SK-N-MC (cell line): ENCODE results near the gene MCOLN2.

Experiments used
- EZH2 ChIP-seq: fragments of 200-600 bp; sonication (generic); IDR thresholded peaks from one replicate; pipeline ENCODE4 v1.6.1; 2017; ENCODE audit warnings: antibody characterized with exemption
- FOXP2 ChIP-seq: optimal IDR thresholded peaks from 2 replicates; pipeline ENCODE3; 2011; ENCODE audit warnings: mild to moderate bottlenecking, moderate library complexity; ENCODE audit not compliant: insufficient read depth; ENCODE audit errors: extremely low read length, control extremely low read depth
- POLR2AphosphoS5 ChIP-seq: IDR thresholded peaks from 2 replicates; pipeline ENCODE4 v1.6.1; 2012; ENCODE audit warnings: mild to moderate bottlenecking, low read depth, low read length, borderline replicate concordance

DNA sequence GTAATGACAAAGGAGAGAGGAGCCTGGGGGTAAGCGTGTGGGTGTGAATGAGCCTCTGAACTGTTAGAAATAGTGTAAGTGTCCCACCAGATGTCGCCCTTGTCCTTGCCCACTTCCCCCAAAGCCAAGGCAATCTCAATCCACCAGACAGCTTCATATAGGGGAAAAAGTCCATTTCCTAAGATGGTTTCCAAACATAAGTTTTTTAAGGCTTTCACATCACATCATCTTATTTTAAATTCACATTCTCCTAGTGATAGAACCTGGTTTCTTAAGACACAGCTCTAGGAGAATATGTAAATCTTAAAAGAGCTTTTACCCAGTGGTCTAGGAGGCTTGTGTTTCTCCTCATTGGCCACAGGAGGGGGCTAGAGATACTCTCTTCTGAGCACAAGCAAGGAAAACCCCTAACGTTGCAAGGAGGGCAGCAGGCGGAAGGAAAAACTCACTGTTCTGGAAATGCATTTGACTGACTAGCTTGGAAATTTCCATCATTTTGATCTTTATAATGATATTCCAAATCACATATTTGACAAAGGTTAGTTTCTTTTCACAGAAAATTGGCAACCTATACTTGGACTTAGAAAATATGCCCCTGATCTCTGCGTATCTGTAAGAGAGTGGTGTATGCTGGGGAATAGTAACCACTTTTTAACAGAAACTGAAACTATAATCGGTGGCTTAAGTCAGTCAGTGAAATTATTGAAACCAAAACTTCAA is 52.0 kb downstream of the MCOLN2 start:
- TF ChIP-seq POLR2AphosphoS5 = no peak
- TF ChIP-seq EZH2 = no peak
- no peak for TF ChIP-seq FOXP2
